GM19025 (cell line): ENCODE data around the gene MYL4.
"Not testable (repeated sequence)": the region's sequence is repeated elsewhere in the genome, so short reads cannot be mapped to it uniquely, and the experiment has no call there.

ENCODE experiments used
- ATAC-seq: cut with Tn5 transposase; IDR thresholded peaks from one replicate; pipeline ENCODE4 v1.9.1; 2021; ENCODE audit warnings: mild to moderate bottlenecking, low read depth, moderate library complexity; ENCODE audit not compliant: unreplicated experiment

MYL4 gene

DNA sequence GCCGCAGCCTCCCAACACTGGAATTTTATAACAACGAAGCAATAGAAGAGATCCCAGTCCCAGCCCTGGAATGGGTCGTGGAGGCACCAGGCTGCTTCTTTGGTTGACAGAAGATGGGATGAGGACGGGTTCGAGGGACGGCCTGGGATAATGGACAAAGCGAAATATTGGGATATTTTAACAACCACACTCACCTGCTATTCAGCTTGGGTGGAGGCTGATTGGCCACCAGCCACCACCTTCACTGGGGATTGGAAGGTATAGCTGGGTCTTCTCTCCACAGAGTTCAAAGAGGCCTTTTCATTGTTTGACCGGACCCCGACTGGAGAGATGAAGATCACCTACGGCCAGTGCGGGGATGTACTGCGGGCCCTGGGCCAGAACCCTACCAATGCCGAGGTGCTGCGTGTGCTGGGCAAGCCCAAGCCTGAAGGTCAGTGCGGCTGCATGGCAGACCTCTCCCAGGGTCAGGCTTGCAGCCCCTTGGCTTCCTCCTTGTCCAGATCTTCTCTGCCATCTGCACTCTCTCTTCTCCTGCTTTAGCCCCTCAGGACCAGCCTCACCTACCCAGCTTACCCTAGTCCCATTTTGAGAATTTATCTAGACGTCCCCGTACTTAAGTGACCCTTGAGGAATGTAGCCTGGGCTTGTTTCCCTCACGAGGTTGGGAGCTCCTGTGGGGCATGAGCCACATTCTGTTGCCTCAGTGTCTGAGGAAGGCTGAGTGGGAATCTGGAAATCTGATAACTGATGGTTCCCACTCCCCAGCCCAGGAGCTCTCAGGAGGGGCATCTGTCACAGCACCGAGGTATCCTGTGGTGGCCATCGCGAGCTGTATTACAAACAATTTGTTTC is 10.7 kb downstream of the MYL4 start:
- no peak for ATAC-seq

DNA sequence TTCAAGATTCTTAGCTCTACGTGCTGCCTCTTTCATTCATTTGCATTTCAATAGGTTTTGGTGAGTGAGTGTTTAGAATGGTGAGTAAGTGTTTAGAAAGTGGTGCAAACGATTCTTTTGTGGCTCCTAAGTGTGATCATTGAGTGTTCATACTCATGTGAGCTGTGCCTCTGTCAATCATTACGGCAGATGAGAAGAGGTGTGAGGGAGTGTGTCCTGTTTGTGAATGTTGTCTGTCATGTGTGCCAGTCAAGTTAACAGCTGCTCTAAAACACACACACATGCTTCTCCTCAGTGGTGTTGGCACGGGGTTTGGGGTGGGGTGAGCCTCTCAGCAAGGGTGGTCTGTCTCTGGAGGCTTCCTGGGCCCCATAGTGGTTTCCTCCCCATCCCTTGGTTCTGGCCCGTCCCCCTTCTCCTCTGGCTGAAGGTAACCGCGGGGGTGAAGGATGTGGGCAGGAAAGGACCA is 11.4 kb downstream of the MYL4 start:
- no peak for ATAC-seq

GRCh38 chr17:47221154-47221553 is 12.0 kb downstream of the MYL4 start:
- ATAC-seq, result no peak

GRCh38 chr17:47222047-47222446 is 12.9 kb downstream of the MYL4 start:
- no peak for ATAC-seq

- ATAC-seq, result no peak
Observed at GRCh38 chr17:47223007-47223406, 13.9 kb downstream of the MYL4 start.

DNA sequence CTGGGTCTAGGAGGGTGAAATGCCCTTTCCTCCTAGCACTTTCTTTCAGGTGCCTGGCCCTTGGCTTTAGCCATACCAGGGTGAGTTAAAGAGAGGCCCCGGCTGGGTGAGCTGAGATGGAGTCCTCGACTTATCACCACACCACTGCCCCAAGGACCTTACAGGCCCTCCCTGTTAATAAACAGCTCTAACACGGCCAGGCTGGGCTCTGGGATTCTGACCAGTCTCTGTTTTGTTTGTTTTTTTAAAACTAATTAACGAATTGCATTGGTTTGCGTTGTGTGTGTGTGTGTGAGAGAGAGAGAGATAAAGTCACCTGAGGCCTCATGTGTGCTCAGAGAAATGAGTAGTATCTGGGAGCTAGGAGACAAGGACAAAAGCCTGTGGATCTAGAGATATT is 14.3 kb downstream of the MYL4 start:
- ATAC-seq, result no peak

DNA sequence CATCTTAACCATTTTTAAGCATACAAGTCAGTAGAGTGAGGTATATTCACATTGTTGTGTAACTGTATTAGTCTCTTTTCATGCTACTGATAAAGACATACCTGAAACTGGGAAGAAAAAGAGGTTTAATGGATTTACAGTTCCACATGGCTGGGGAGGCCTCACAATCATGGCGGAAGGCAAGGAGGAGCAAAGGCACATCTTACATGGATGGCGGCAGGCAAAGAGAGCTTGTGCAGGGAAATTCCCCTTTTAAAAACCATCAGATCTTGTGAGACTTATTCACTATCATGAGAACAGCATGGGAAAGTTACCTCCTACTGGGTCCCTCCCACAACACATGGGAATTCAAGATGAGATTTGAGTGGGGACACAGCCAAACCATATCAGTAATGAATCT is 14.9 kb downstream of the MYL4 start:
- ATAC-seq, result not testable (repeated sequence)

DNA sequence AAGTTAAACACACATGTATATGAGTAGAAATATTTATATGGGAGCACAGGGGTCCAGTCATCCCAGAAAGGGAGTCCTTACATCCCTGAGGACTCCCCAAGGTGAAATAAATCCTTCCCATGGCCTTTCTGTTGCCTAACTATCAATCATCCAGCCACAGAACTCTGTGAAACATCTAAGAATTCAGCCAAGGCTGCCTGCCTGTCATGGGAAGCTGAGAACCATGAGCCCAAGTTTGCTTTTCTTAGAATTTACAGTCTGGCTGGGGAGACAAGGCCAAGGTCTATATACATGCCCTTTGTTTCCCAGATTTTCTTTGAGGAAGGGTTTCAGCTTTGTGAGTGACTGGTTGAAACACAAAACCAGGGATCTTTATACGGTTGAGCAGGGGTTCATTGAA is 15.8 kb downstream of the MYL4 start:
- no peak for ATAC-seq

DNA sequence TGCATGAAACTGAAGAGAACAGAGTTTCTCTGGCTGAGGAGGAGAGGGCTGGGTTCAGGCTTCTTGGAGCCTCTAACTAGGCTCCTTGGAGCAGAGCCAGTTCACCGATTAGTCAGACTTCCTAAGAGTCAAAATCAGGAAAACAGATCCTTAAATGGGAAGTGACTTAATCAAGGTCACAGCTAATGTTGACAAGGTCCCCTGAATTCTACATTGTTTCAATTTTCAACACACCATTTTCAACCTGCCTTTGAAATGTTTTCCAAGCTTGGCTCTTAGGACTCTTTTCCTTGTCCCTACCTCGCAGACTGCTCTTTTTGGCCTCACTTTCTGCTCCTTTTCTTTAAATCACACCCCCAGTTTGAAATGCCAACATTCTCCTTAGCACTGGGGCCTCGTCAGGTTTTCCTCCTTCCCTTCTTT is 16.3 kb downstream of the MYL4 start:
- no peak for ATAC-seq

DNA sequence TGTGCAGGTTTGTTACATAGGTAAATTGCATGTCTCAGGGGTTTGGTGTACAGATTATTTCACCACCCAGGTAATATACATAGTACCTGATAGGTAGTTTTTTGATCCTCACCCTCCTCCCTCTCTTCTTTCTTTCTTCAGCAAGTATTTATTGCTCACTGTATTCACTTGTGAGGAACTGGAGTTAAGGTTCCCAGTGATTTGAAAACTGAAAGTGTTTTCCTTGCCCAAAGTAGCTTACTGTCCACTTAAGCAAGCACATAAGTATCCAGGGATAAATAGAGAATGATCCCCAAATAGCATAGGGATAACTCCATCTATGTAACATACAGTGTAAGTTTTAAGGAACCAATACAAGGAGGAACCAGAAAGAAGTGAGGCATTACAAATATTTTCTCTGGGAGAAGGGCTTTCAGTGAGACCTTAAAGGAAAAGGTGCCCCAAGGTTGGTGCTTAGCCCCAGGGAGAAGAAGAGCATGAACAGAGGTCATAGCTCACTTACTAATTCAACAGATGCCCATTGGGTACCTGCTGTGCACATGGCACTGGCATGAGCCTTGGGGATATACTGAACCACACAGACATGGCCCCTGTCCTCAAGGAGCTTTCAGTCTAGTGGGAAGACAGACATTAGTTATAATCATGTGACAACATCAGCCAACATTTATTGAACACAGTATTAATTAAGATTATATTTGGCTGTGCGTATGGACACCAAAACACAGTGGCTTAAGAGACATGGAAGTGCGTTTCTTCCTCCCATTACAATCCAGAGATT is 17.0 kb downstream of the MYL4 start:
- no peak for ATAC-seq

GRCh38 chr17:47227862-47228261 is 18.7 kb downstream of the MYL4 start:
- no peak for ATAC-seq

DNA sequence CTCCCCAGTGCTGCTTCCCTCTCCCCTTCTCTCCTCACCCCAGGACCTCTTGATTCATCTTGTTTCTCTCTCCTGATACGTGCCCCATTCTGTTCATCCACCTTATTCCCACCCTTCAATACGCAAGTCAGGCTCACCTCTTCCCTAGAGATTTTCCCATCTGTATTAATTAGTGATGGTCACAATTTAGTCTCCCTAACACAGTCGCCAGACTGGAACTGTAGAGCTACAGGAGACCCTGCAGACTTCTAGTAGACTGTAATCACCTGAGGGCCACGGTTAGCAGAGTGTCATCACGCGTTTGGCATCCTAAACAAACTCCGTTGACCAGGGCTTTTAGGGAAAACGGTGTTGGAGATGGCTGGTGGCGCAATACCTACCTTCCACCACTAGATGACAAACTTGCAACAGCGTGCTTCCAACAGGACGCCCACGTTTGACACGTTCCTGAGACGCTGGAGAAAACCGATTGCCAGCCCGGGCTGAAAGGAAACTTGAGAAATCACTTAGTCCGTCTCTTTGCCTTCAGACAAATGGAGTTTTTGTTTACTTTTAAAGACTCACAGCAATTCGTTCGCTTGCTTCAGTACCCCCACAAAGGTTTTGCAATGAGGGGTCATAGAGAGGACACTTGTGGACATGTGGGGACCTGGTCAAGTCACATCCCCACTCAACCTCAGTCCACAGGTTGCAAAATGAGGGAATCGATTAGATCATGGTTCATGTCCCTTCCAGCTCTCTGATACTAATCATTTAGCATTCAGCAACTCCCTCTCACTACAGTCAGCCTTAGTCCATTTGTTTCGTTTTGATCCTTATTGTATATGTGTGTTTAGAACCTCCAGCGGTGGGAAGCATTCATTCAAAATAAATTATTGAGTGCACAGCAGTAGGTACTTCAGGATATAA is 20.6 kb downstream of the MYL4 start:
- no peak for ATAC-seq

DNA sequence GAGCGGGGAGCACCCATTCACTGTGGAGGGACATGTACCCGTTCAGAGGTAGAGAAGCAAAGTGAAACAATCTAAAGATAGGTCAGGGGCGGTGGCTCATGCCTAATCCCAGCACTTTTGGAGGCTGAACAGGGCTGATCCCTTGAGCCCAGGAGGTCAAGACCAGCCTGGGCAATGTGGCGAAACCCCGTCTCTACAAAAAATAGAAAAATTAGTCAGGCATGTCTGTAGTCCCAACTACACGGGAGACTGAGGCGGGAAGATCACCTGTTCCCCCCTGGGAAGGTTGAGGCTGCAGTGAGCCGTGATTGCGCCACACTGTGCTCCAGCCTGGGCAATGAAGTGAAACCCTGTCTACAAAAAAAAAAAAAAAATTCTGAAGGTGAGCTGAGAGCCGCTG is 21.7 kb downstream of the MYL4 start:
- no peak for ATAC-seq

DNA sequence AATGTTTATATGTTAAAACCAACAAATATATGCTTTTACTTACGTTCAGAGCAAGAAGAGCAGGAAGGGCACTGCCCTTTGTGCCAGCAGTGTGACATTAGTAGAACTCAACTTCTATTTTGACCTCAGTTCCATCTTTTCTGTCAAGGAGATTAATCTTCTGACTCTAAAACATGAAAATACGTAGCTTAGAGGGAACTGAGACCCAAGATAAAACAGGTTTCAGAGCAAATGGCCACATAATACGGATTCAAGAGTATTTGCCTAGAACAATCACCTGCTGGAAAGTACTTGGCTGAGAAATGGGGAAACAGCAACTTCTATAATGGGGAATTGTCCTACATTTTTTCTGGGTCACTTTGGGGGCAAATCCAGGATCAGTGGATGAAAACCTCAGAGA is 22.2 kb downstream of the MYL4 start:
- ATAC-seq, result no peak

DNA sequence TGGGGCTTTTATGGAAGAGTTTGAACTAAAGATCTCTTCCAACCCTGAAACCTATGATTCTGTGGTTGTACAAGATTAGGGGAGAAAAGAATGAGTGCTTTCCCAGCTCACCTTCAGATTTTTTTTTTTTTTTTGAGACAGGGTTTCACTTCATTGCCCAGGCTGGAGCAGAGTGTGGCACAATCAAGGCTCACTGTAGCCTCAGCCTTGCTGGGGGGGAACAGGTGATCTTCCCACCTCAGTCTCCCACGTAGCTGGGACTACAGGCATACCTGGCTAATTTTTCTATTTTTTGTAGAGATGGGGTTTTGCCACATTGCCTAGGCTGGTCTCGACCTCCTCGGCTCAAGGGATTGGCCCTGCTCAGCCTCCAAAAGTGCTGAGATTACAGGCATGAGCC is 22.7 kb downstream of the MYL4 start:
- no peak for ATAC-seq

GRCh38 chr17:47232465-47232864 is 23.3 kb downstream of the MYL4 start:
- no peak for ATAC-seq

DNA sequence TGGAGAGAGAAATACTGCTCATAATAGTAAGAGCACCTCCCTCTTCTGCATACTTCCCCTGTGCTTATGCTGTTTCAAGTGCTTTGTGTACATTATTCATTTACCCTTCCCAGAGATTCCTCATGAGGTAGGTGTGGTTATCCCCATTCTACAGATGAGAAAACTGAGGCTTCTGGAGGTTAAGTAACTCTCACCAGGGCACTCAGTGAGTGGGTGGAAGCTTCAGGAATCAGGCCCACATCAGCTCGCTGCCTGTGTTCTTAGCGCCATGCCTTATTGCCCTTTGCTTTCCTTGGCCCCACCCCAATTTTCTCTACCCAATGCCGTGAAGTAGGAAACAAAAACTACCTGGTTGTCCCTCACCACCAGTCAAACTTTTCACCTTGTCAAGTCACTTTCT is 26.4 kb downstream of the MYL4 start:
- no peak for ATAC-seq

DNA sequence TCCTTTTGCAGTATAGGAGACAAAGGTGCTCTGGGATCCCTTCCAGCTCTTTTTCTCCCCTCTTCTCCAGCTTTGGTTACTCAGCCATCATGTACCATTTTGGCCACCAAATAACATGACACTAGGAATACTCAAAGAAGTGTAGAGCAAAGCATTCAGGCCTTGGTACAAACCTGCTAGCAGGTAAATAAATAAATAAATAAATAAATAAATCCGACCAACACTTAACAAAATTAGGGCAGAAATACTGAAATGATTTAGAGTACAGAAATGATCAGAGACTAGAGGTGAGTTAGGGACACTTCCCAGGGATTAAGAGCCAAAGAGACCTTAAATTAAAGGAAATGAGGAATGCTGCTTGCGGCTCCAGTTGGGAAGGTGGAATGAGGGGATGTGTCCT is 26.8 kb downstream of the MYL4 start:
- ATAC-seq, result no peak

GRCh38 chr17:47237841-47238240 is 28.7 kb downstream of the MYL4 start:
- ATAC-seq, result no peak

DNA sequence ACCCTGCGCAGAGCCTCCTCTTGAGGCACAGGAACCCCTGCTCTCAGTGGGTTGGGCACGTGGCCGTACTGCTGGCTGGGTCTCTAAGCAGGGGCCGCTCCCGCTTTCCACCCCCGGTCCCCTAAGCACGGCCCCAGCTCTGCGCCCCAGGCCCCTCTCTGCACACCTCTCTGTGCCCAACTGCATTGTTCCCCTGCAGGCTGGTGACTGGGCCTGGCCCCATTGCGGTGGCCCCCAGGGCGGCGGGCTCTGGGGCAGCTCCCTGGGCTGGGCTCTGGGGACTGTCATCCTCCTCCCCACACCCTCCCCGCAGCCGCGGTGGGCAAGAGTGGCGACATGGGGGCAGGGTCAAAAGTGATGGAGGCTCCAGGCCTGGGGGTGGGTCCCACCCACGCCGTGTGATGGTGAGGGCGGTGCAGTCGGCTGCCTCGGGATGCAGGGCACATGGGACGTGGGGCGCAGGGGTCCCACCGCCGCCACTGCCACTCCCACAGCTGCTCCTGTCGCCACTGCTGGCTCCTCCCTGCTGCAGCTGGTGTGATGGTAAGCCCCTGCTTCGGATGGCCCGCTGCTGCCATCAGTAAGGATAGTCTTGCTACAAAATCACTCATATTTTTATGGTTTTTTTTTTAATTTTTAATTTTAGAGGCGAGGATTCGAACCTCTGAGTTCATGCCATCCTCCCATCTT is 29.3 kb downstream of the MYL4 start:
- no peak for ATAC-seq
